HG02610 (cell line): Measurements from ENCODE around the gene RGL2.

Experiments used
- ATAC-seq: cut with Tn5 transposase; IDR thresholded peaks from one replicate; pipeline ENCODE4 v1.9.1; 2021; ENCODE audit warnings: mild to moderate bottlenecking, moderate library complexity; ENCODE audit not compliant: unreplicated experiment

RGL2 gene

DNA sequence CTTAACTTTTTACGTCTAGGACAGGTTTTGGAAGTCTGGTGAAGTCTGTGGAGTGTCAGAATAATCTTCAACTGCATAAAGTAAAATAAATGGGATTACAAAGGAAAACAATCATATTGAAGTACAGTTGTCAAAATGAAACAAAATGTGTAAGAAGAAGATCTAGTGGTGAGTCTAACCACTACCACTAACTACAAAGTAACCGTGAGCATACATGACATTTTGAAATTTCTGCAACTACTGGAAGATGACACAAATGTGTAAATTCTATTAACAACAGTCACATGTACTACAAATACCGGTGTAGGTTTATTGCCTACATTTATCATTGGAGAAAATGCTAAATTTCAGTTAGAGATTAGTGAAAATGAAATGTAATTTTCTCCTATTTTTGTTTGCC, 56.8 kb downstream of the RGL2 start:
- ATAC-seq, result no peak
